ENCODE measurements around the gene MAZ. TPM values are rescaled to one million over a fixed set of nuclear protein-coding genes. Genes with fewer than 3 reads are reported as not detected.

The MAZ gene
- total RNA-seq, 8 experiments from 2014 or later = 80.2 to 354 (median 177) TPM

DNA sequence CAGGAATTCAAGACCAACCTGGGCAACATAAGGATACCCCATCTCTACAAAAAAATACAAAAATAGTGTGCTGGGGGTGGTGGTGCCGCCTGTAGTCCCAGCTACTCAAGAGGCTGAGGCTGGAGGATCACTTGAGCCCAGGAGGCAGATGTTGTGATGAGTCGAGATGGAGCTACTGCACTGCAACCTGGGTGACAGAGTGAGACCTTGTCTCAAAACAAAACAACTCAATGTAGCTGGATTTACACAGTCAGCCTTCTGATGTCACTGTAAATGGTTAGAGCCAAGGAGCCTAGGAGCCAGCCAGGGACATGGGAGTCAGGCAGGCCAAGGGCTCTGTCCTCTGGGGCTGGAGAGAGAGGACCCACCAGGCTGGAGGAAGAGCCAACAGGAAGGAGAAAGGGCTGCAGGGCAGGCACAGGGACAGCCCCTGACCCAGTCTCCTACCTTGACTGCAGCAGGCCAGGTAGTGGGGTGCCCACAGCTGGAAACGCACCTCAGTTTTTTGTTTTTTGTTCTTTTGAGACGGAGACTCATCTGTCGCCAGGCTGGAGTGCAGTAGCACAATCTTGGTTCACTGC lies 48.3 kb downstream of the MAZ start:
- 63 to 100% (median 82%) methylated on average over 1 to 3 of the region's 5 CpGs; no CpG with 5 or more reads in 5 of the 10 experiments for whole genome bisulfite sequencing, 10 experiments
- no peak overlapping the region for H3K4me3 ChIP-seq
- H3K4me1 ChIP-seq (replicated peaks in 1 of 2) = no peaks in the 10 kb centered on the region
- H3K27ac ChIP-seq = no peak overlapping the region
- no peak for ATAC-seq (replicated peaks in 6 of 8)
- in situ Hi-C loops (cut with MboI; ENCODE audit: low pct_unique_long_range_greater_than_20kb in 2 of 9, low sequenced_read_pairs in 9 of 9, unreplicated experiment in 9 of 9) = loop anchor here in 1 of 9 experiments (25.0 kb wide), 1 partner anchor 108 kb away; the partner anchor contains the start of genes TAOK2 and TMEM219

GRCh38 chr16:29857133-29857760 lies 50.9 kb downstream of the MAZ start:
- H3K4me1 ChIP-seq (replicated peaks in 1 of 2) = peaks cover 5 to 8% of the 10 kb centered on the region in 2 donors
- ATAC-seq (replicated peaks in 6 of 8) = peak in 1 of 8 experiments; percentile 15
- H3K4me3 ChIP-seq = no peak overlapping the region
- H3K27ac ChIP-seq = no peak overlapping the region
- in situ Hi-C loops (cut with MboI; ENCODE audit: low pct_unique_long_range_greater_than_20kb in 2 of 9, low sequenced_read_pairs in 9 of 9, unreplicated experiment in 9 of 9) = loop anchor here in 1 of 9 experiments (25.0 kb wide), 1 partner anchor 105 kb away; the partner anchor contains the start of genes TAOK2 and TMEM219
- WGBS, 10 experiments = 0 to 100% (median 79%) methylated on average over 1 to 5 of the region's 7 CpGs; no CpG with 5 or more reads in 1 of the 10 experiments

DNA sequence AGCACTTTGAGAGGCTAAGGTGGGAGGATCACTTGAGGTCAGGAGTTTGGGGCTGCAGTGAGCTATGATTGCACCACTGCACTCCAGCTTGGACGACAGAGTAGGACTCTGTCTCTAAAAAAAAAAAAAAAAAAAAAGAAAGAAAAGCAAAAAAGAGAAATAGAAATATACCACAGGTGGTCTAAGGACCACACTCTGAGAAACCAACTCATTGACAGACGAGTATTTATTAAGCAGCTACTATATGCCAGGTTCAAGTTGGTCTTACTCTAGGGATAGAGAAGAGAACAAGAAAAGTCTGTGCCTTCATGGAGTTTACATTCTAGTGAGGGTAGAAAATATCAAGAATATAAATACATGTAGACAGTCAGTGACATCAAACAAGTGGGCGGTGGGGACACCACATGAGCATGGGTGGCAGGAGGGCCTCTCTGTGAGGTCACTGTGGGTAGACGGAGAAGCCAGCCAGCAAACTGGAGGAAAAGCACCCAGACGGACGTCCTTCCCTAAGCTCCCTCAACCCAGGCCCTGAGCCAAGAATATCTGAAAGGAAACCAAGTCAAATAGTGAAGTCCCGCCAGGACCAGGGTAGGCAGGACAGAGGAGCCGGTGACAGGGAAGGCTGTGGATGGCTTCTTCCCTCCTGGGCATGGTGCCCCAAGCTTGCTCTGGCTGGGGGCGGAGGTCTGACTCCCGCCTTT lies 52.0 kb downstream of the MAZ start:
- Histone ChIP-seq H3K4me3 (no peak overlapping the region), H3K27ac (no peak overlapping the region), H3K4me1 (replicated peaks in 1 of 2) (peaks cover 5 to 8% of the 10 kb centered on the region in 2 donors)
- in situ Hi-C loops (cut with MboI; ENCODE audit: low pct_unique_long_range_greater_than_20kb in 2 of 9, low sequenced_read_pairs in 9 of 9, unreplicated experiment in 9 of 9) = loop anchor here in 1 of 9 experiments (25.0 kb wide), 1 partner anchor 104 kb away; the partner anchor contains the start of genes TAOK2 and TMEM219
- ATAC-seq (replicated peaks in 6 of 8) = no peak
- WGBS, 10 experiments = 52 to 100% (median 84%) methylated on average over 1 to 6 of the region's 10 CpGs

DNA sequence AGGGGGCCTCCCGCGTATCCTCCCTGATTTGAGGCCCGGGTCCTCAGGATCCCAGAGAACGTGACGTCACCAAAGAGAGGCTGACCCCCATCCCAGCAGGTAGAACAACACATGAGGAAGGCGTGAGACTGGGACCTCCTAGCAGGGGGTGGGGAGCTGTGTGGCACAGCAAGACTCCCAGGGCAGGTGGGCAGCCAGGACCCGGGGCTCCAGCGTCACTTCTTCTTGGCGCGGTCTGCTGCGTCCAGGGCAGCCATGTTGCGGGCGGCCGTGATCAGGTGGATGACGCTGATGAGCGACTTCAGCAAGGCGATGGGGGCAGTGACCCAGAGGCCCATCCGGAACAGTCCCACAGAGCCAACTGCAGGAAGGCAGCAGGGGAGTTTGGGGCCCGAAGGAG lies 52.6 kb downstream of the MAZ start:
- Histone ChIP-seq H3K4me1 (replicated peaks in 1 of 2) (peaks cover 9 to 12% of the 10 kb centered on the region in 2 donors), H3K27ac (no peak overlapping the region), H3K4me3 (no peak overlapping the region)
- ATAC-seq (replicated peaks in 6 of 8) = no peak
- in situ Hi-C loops (cut with MboI; ENCODE audit: low pct_unique_long_range_greater_than_20kb in 2 of 9, low sequenced_read_pairs in 9 of 9, unreplicated experiment in 9 of 9) = loop anchor here in 1 of 9 experiments (25.0 kb wide), 1 partner anchor 103 kb away; the partner anchor contains the start of genes TAOK2 and TMEM219
- 95 to 100% methylated on average over 4 of the region's 19 CpGs; no CpG with 5 or more reads in 8 of the 10 experiments for WGBS, 10 experiments

- H3K4me1 ChIP-seq (replicated peaks in 1 of 2) = peaks cover 9 to 12% of the 10 kb centered on the region in 2 donors
- no peak overlapping the region for H3K27ac ChIP-seq
- WGBS, 10 experiments = 70 to 100% (median 95%) methylated on average over 1 to 4 of the region's 9 CpGs; no CpG with 5 or more reads in 4 of the 10 experiments
- in situ Hi-C loops (cut with MboI; ENCODE audit: low pct_unique_long_range_greater_than_20kb in 2 of 9, low sequenced_read_pairs in 9 of 9, unreplicated experiment in 9 of 9) = loop anchor here in 1 of 9 experiments (25.0 kb wide), 1 partner anchor 102 kb away; the partner anchor contains the start of genes TAOK2 and TMEM219
- no peak for ATAC-seq (replicated peaks in 6 of 8)
- no peak overlapping the region for H3K4me3 ChIP-seq
Observed at GRCh38 chr16:29860218-29860617, 53.9 kb downstream of the MAZ start.

Other genes starting within 250 kb of the MAZ start
- gene SPN, start 143.3 kb upstream of the MAZ start, total RNA-seq = 1 to 10 TPM in 1 of 8 experiments, under 1 TPM in 7; 0.07 to 1.1 (median 0.35) TPM
- gene QPRT, start 127.3 kb upstream of the MAZ start, total RNA-seq = 100 to 1,000 TPM in 1 of 8 experiments, 10 to 100 TPM in 7; 37.7 to 133 (median 52.8) TPM
- gene C16orf54, start 60.5 kb upstream of the MAZ start, total RNA-seq = under 1 TPM in 6 of 8 experiments, not detected in 2; 0.05 to 0.28 (median 0.16) TPM
- under 1 TPM in 5 of 8 experiments, not detected in 3; 0.08 to 0.19 (median 0.10) TPM for gene ZG16, start 28.3 kb upstream of the MAZ start, total RNA-seq
- 10 to 100 TPM; 16.1 to 96.3 (median 24.4) TPM for gene KIF22, start 15.8 kb upstream of the MAZ start, total RNA-seq
- 10 to 100 TPM in 5 of 8 experiments, 1 to 10 TPM in 3; 1.4 to 72.7 (median 28.4) TPM for gene PRRT2, start 5.7 kb downstream of the MAZ start, total RNA-seq
- gene PAGR1, start 9.6 kb downstream of the MAZ start, total RNA-seq = 10 to 100 TPM; 13.7 to 53.0 (median 28.2) TPM
- gene MVP, start 13.9 kb downstream of the MAZ start, total RNA-seq = 100 to 1,000 TPM in 1 of 8 experiments, 10 to 100 TPM in 4, 1 to 10 TPM in 3; 3.2 to 179 (median 31.0) TPM
- gene CDIPT, start 56.7 kb downstream of the MAZ start, total RNA-seq = 10 to 100 TPM; 38.1 to 64.9 (median 44.0) TPM
- 10 to 100 TPM; 20.4 to 95.6 (median 70.1) TPM for gene SEZ6L2, start 93.0 kb downstream of the MAZ start, total RNA-seq
- 10 to 100 TPM in 7 of 8 experiments, 1 to 10 TPM in 1; 8.9 to 30.8 (median 16.9) TPM for gene ASPHD1, start 94.0 kb downstream of the MAZ start, total RNA-seq
- gene KCTD13, start 119.7 kb downstream of the MAZ start, total RNA-seq = 10 to 100 TPM in 6 of 8 experiments, 1 to 10 TPM in 2; 9.1 to 82.6 (median 15.2) TPM
- 10 to 100 TPM; 34.4 to 77.6 (median 56.2) TPM for gene TMEM219, start 155.6 kb downstream of the MAZ start, total RNA-seq
- gene TAOK2, start 167.3 kb downstream of the MAZ start, total RNA-seq = 10 to 100 TPM; 27.0 to 54.4 (median 38.6) TPM
- 10 to 100 TPM in 7 of 8 experiments, 1 to 10 TPM in 1; 7.9 to 30.4 (median 16.9) TPM for gene HIRIP3, start 189.1 kb downstream of the MAZ start, total RNA-seq
- gene INO80E, start 189.7 kb downstream of the MAZ start, total RNA-seq = 10 to 100 TPM; 31.9 to 61.2 (median 54.2) TPM
- gene DOC2A, start 204.5 kb downstream of the MAZ start, total RNA-seq = 1 to 10 TPM in 7 of 8 experiments, under 1 TPM in 1; 0.31 to 8.1 (median 4.0) TPM
- under 1 TPM in 5 of 8 experiments, not detected in 3; 0.43 to 0.90 (median 0.52) TPM for gene C16orf92, start 216.7 kb downstream of the MAZ start, total RNA-seq
- 10 to 100 TPM in 4 of 8 experiments, 1 to 10 TPM in 2, under 1 TPM in 2; 0.56 to 27.1 (median 10.3) TPM for gene TLCD3B, start 224.7 kb downstream of the MAZ start, total RNA-seq